Muscle of arm (tissue), 12 donors: ENCODE measurements around the gene SSTR5. TPM values are rescaled to one million over a fixed set of nuclear protein-coding genes. Genes with fewer than 3 reads are reported as not detected.
A peak's percentile ranks its signal among the peaks of the same experiment; 100 is the strongest.

ENCODE experiments used
- DNase-seq: peaks from one replicate; pipeline ENCODE4 v3.0.0-alpha.2; 2013
- polyA plus RNA-seq, 12 donors: library from polyadenylated mRNA; unstranded; fragments of 120-200 nt; gene quantifications; one replicate each; pipeline ENCODE4 v1.2.1, GENCODE V29; 2013; ENCODE audit not compliant: insufficient read length in 12 of 12

SSTR5 gene
- polyA plus RNA-seq, 12 donors, result 0.09 TPM; not detected in 11

- DNase-seq, result no peak
Measured at GRCh38 chr16:1039762-1040161, 32.8 kb upstream of the SSTR5 start.

GRCh38 chr16:1040346-1040745 lies 32.2 kb upstream of the SSTR5 start:
- no peak for DNase-seq

- no peak for DNase-seq
Measured at GRCh38 chr16:1042049-1042744, 30.4 kb upstream of the SSTR5 start.

GRCh38 chr16:1042866-1043265 lies 29.7 kb upstream of the SSTR5 start:
- no peak for DNase-seq

- no peak for DNase-seq
Measured at GRCh38 chr16:1043881-1044451, 28.6 kb upstream of the SSTR5 start.

- no peak for DNase-seq
Measured at GRCh38 chr16:1044460-1045309, 27.9 kb upstream of the SSTR5 start.

- no peak for DNase-seq
Measured at GRCh38 chr16:1045310-1045992, 27.1 kb upstream of the SSTR5 start.

- no peak for DNase-seq
Measured at GRCh38 chr16:1045993-1046911, 26.3 kb upstream of the SSTR5 start.

GRCh38 chr16:1047123-1047522 lies 25.4 kb upstream of the SSTR5 start:
- no peak for DNase-seq

- no peak for DNase-seq
Measured at GRCh38 chr16:1047801-1048200, 24.7 kb upstream of the SSTR5 start.

GRCh38 chr16:1048442-1049112 lies 24.0 kb upstream of the SSTR5 start:
- DNase-seq, result peak; percentile 88

GRCh38 chr16:1049113-1049975 lies 23.2 kb upstream of the SSTR5 start:
- DNase-seq, result no peak

- no peak for DNase-seq
Measured at GRCh38 chr16:1049976-1050247, 22.6 kb upstream of the SSTR5 start.

GRCh38 chr16:1050516-1050915 lies 22.0 kb upstream of the SSTR5 start:
- DNase-seq, result peak; percentile 74

- no peak for DNase-seq
Measured at GRCh38 chr16:1050921-1051320, 21.6 kb upstream of the SSTR5 start.

- no peak for DNase-seq
Measured at GRCh38 chr16:1051446-1051845, 21.1 kb upstream of the SSTR5 start.

- DNase-seq, result no peak
Measured at GRCh38 chr16:1052721-1053120, 19.8 kb upstream of the SSTR5 start.

- no peak for DNase-seq
Measured at GRCh38 chr16:1053121-1053521, 19.4 kb upstream of the SSTR5 start.

GRCh38 chr16:1053700-1054368 lies 18.7 kb upstream of the SSTR5 start:
- DNase-seq, result no peak
